Stromal cell of bone marrow (primary cell): Measurements from ENCODE around the gene GPR173.

Source experiments
- DNase-seq: peaks from one replicate; pipeline ENCODE4 v3.0.0-alpha.2; 2012; ENCODE audit warnings: low read depth

Gene GPR173, protein sequence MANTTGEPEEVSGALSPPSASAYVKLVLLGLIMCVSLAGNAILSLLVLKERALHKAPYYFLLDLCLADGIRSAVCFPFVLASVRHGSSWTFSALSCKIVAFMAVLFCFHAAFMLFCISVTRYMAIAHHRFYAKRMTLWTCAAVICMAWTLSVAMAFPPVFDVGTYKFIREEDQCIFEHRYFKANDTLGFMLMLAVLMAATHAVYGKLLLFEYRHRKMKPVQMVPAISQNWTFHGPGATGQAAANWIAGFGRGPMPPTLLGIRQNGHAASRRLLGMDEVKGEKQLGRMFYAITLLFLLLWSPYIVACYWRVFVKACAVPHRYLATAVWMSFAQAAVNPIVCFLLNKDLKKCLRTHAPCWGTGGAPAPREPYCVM

DNA sequence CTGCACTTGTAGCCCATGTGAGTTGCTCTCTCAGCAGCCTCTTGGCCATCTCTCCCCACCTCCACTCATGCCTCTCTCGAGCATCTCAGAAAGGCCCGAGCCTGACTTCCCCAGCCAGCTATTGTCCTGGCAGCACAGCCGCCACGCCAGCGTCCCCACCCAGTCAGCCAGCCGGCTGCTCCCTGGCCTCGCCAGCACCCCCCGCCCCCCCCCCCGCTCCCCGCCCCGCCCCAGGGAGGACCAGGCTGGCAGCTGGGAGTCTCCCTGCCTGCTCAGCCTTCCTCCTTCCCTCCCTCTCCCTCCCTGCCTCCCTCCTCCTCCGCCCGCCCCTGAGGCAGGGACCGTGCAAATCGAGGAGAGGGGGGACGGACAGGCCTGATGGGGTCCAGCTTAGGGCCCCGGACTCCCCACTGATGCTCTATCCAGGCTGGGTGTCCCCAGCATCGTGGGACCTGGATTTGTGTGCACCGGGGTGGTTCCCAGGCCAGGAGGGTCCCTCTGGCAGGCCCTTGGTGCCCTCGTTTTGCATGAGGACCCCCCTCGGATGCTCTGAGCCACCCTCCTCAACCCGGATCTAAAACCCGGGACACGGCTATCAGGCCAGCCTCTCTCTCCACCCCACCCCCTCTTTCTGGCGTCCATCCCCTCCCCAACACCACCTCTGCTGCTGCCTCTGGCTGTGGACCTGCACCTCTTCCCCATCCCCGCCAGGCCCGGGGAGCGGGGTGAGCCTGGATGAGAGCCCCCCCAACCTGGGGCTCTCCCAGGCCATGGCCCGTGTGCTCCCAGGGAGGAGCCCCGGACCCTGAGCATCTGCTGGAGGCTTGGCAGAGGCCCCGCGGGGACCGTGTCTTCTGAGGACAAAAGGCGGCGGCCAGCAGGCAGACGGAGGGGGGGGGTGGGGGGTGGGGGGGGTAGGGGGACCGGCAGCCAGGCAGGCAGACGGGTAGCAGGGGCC is at the start of gene GPR173:
TSS of gene GPR173 (plus strand) at position 621 of the 958 bp plus-strand sequence. CDS start 27,833 bp downstream, outside the sequence.
- peak; percentile 51 for DNase-seq

DNA sequence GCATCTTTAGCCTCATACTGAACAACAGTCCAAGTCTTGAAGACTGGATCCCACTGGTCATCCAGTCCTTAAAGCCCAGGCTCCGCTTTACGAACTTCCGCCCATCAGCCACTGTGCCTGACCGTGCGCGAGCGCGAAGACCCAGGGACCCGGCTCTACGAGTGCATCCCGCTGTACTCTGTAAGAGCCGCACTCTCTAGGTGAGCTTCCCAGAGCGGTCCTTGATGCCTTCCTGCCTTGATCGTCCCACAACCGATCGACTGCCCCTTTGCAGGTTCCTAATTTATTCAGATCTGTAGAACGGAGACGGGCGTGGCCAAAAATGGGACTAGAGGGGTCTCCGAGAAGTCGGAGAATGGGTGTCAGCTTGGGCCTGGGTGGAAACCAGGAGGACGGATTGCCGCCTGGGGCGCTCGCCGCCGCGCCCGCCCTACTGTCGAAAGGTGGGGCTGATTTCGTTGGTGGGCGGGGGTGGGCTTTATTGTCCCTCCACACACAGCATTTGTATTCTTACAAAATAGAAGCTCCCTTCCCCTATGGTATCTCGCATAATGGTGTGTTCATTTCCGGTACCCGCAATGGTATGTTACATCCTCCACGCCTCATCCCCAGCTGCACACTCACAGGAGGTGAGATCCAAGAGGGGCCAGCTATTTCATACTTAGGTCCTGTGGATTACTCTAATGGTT is 48.0 kb upstream of the GPR173 start:
- no peak for DNase-seq

- DNase-seq: no peak
Measured at GRCh38 chrX:53001958-53002357, 46.6 kb upstream of the GPR173 start.

DNA sequence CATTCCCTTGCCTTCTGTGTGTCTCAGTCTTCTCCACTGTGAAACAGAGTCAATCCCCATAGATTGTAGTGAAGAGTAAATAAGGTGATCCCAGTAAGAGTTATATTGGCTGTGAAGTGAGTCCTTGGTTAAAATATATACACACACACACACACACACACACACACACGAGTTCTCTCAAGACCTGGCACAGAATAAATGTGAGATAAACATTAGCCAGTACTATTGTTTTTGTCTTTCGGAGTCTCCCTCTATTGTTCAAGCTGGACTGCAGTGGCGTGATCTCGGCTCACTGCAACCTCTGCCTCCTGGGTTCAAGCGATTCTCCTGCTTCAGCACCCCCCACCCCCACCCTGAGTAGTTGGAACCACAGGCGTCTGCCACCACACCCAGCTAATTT is 45.5 kb upstream of the GPR173 start:
- no peak for DNase-seq

GRCh38 chrX:53004038-53004437 is 44.6 kb upstream of the GPR173 start:
- DNase-seq: no peak

DNA sequence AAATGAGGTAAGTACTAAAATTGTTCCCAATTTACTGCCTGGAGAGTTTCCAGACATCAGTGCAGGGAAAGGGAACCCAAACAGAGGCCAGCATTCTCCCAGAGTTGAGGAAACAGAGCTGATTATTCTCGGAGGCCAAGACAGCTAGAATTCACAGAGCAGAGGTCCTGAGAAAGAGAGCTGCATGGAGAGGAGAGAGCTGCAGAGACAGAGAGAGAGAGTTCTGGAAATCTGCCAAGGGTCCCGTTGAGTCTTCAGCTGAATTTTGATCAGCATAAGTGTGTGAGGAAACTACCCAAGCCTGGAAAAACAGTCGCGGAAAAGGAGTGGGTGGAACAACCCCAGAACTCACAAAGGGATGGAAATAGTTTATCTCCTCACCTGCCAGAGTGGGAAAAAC is 43.8 kb upstream of the GPR173 start:
- DNase-seq: no peak

- no peak for DNase-seq
Measured at GRCh38 chrX:53005327-53005726, 43.3 kb upstream of the GPR173 start.

DNA sequence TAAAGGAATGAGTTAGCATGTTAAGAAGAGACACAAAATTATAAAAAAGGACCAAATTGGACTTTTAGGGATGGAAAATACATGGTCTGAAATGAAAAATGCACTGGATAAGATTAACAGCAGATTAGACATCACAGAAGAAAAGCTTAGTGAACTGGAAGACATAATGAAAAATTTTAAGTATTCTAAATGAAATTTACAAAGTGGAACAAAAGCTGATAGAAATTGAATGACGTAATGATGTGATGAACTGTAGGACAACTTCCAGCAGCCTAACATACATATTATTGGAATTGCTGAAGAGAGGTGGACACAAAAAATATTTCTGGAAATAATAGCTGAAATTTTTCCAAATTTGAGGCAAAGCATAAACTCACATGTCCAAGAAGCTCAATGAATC is 39.6 kb upstream of the GPR173 start:
- no peak for DNase-seq

- no peak for DNase-seq
Measured at GRCh38 chrX:53013291-53013690, 35.3 kb upstream of the GPR173 start.

- no peak for DNase-seq
Measured at GRCh38 chrX:53018627-53019026, 30.0 kb upstream of the GPR173 start.

- no peak for DNase-seq
Measured at GRCh38 chrX:53022381-53022780, 26.2 kb upstream of the GPR173 start.

DNA sequence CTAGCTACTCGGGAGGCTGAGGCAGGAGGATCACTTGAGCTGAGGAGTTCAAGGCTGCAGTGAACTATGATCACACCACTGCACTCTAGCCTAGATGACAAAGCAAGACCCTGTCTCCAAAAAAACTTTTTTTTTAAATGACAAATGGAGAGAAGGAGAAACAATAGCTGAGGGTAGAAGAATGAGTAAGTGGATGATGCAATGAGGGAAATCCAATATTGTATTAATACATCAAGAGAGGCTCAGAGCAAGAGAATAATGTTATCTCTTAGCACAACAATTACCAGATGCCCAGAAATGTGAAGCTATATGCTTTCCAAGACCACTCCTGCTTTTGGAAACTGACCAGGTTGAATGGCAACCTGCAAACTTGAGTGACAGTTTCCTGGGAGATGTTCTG is 19.9 kb upstream of the GPR173 start:
- no peak for DNase-seq

DNA sequence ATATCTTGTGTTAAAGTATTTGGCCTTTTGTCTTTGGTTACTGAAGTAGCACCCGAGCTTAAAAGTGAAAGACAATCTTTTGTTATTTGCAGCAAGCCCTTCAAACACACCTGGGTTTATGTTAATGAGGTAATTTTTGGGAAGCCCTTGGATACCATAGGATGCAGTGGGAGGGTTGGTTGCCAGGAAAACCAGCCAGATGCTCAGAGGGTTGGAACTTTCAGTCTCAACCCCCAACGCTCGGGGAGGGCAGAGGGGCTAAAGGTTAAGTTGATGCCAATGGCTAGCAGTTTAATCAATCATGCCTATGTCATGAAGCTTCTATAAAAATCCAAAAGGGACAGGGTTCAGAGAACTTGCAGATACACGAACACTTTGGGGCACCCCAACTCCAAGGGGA is 17.2 kb upstream of the GPR173 start:
- no peak for DNase-seq

DNA sequence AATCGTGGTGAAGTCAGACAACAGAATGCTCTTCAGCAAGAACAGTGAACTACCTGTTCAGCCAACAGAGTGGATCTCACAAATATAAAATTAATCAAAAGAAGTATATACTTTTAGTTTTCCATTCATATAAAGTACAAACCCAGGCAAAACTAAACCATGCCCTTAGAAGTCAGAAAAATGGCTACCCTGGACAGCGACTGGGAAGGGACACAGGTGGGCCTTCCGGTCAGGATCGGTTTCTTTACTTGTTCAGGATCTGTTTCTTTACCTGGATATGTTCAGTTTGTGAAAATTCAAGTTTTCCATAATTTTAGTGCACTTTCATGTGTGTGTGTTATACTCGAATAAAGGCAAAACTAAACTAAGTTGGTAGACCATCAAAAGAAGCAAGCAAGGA is 12.4 kb upstream of the GPR173 start:
- DNase-seq: no peak

DNA sequence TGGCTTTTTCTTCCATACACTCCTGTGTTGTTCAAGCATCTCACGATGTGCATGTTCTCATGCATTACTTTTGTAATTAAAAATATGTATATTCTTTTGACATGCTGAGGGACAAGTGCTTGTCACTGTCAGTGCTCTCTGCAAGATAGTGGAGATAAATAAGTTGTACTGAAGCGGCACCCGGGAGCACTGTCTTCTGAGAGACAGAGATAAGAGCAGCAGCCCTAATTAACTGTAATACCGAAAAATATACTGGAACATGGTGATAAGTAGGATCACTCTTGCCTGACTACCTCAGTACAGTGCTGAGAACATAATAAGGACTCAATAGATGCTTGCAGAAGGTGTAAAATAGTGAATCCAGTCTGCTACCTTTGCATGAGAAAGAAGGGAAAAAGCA is 9.4 kb upstream of the GPR173 start:
- no peak for DNase-seq

DNA sequence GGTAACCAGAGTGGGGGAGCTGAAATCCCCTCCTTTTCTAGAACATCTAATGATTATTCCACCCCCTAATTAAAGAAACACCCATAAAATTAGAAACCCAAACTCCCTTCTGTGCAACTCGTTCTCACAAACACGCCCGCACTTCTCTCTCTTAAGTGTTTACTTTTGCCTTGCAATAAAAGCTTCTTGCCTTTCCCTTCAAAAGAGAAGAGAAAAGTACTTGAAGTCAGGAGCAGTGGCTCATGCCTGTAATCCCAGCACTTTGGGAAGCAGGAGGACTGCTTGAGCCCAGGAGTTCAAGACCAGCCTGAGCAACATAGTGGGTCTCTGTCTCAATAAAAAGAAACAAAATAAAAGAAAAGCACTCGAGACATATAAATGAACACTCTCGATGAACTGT is 3.6 kb upstream of the GPR173 start:
- no peak for DNase-seq

GRCh38 chrX:53047228-53047627 is 1.4 kb upstream of the GPR173 start:
- DNase-seq: no peak

GRCh38 chrX:53049127-53049517 is 533 bp downstream of the GPR173 start:
- DNase-seq: no peak

DNA sequence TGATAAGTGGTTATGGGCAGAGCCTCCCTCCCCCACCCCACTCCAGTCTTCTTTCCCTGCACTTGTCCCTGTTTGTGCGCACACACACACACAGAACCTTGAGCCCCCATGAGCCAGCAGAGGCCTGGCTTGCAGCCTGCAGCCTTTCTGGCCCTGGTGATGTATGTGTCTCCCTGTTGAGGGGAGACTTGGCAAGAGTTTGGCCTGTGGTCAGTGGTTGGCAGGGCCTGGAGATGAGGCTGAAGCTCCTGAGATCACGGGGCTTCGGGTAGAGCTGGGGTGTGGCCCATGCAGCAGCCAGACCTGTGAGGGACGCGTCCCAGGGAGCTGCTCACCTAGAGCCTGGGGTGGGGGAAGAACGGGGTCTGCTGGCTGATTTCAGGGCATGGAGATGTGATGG is 2.3 kb downstream of the GPR173 start:
- no peak for DNase-seq

DNA sequence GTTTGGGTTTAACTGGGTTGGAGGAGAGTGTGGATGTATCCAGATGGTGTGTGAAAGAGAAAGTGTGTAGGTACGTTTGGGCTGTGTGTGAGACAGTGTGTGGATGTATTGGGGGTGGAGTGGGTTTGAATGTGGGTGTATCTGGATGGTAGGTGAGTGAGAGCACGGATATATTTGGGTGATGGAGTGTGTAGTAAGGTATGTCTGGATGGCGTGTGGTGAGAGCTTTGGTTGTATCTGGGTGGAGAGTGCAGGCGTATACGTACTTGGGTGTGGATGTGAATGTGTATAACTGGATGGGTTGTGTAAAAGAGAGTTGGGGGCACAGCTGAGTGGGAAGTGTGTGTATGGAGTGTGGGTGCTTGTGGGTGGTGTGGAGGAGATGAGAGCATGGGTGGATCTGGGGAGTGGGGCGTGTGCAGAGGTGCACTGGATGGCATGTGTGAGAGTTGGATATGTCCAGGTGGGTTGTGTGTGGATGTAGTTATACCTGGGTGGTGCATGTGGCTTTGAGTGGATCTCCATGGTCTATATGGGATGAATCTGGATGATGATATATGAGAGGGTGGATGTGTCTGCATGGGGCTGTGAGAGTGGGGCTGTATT is 6.8 kb downstream of the GPR173 start:
- DNase-seq: no peak

- DNase-seq: no peak
Measured at GRCh38 chrX:53056292-53056691, 7.7 kb downstream of the GPR173 start.

DNA sequence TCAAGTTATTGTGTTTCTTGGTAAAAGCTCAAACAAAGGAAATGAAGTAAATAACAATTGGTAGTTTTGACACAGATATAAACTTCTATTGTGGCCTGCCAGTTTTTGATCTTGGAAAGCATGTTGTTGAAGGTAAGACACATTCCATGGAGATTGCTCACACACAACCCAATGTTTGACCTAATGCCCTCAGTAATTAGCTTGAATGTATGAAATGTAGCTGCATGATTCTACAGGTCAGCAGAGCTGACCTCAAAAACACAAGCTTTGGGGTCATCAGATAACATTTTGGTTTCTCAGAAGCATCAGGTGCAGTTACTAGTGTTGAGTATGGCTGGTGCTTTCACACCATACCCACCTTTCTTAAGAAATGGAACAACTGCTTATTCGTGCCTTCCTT is 16.5 kb downstream of the GPR173 start:
- DNase-seq: no peak
